ENCODE results near the gene ORAI2. TPM values are rescaled to one million over a fixed set of nuclear protein-coding genes. Genes with fewer than 3 reads are reported as not detected.

ORAI2 gene
- polyA plus RNA-seq, 1 of the 3 experiments (the other 2 are of a cell fraction): 85.8 TPM

- no peak overlapping the region for H3K27ac ChIP-seq (ENCODE audit: low read depth in 2 of 2, low read length in 1 of 2)
- H3K36me3 ChIP-seq (replicated peaks in 1 of 2; ENCODE audit: control insufficient read depth in 1 of 2, insufficient read depth in 2 of 2, low read length in 1 of 2): peaks cover 23 to 31% of the 10 kb centered on the region in 2 experiments
- 95% methylated on average over 7 of the region's 7 CpGs for WGBS (ENCODE audit: low lambda C conversion rate)
- CTCF ChIA-PET: interaction anchor here (0.8 to 3.6 kb wide), 9 partner anchors 10 to 187 kb away, joined by 3 to 19 read pairs (median 5); no protein-coding TSS in a partner anchor
- peak overlapping the region; percentile 86 to 99 for H3K4me3 ChIP-seq (ENCODE audit: low read depth in 2 of 2, low read length in 1 of 2)
- H3K9me2 ChIP-seq: no peaks in the 10 kb centered on the region
- POLR2A ChIA-PET: interaction anchor here (1.2 to 2.6 kb wide), 4 partner anchors 11 to 181 kb away, joined by 3 to 12 read pairs (median 4); no protein-coding TSS in a partner anchor
- H3F3A ChIP-seq (replicated peaks; ENCODE audit: insufficient read depth): peaks cover 5% of the 10 kb centered on the region
- TF ChIP-seq REST (IDR thresholded peaks at IDR 0.05; ENCODE audit: low read depth, low read length): no peak
- no peak for TF ChIP-seq USF1 (IDR thresholded peaks at IDR 0.05; ENCODE audit: borderline replicate concordance, low read depth)
- DNase-seq: no peak
- no peaks in the 10 kb centered on the region for H3K27me3 ChIP-seq (ENCODE audit: insufficient read depth)
- peak overlapping the region; percentile 90; the same call in 1 of the 2 replicates for H3K9ac ChIP-seq
- H3K4me1 ChIP-seq (ENCODE audit: control insufficient read depth in 1 of 2, insufficient read depth in 2 of 2, low read depth in 1 of 2, low read length in 1 of 2): peaks cover 5 to 11% of the 10 kb centered on the region in 2 experiments; a peak in 2 of 4 replicates
- no peak overlapping the region for H2AFZ ChIP-seq (ENCODE audit: low read depth)
- H3K9me3 ChIP-seq: no peaks in the 10 kb centered on the region
- H4K20me1 ChIP-seq (ENCODE audit: insufficient read depth): peaks cover 4% of the 10 kb centered on the region; the same call in 1 of the 2 replicates
- peaks cover 49% of the 10 kb centered on the region for H3K79me2 ChIP-seq (ENCODE audit: insufficient read depth)
- H3K4me2 ChIP-seq: peak overlapping the region; percentile 89
Observed at GRCh38 chr7:102466097-102466496, 32.7 kb downstream of the ORAI2 start.

GRCh38 chr7:102467581-102468477, 34.5 kb downstream of the ORAI2 start:
- Histone ChIP-seq H3K36me3 (replicated peaks in 1 of 2; ENCODE audit: control insufficient read depth in 1 of 2, insufficient read depth in 2 of 2, low read length in 1 of 2) (peaks cover 28 to 45% of the 10 kb centered on the region in 2 experiments), H2AFZ (ENCODE audit: low read depth) (no peak overlapping the region), H3K4me1 (ENCODE audit: control insufficient read depth in 1 of 2, insufficient read depth in 2 of 2, low read depth in 1 of 2, low read length in 1 of 2) (peaks cover 5 to 11% of the 10 kb centered on the region in 2 experiments; a peak in 2 of 4 replicates), H3K4me2 (no peak overlapping the region), H3K9me3 (no peaks in the 10 kb centered on the region), H3K27ac (ENCODE audit: low read depth in 2 of 2, low read length in 1 of 2) (no peak overlapping the region; a peak in 1 of 4 replicates), H3K9ac (no peak overlapping the region), H4K20me1 (ENCODE audit: insufficient read depth) (peaks cover 4% of the 10 kb centered on the region; the same call in 1 of the 2 replicates), H3F3A (replicated peaks; ENCODE audit: insufficient read depth) (peaks cover 5% of the 10 kb centered on the region), H3K9me2 (no peaks in the 10 kb centered on the region), H3K4me3 (ENCODE audit: low read depth in 2 of 2, low read length in 1 of 2) (no peak overlapping the region), H3K27me3 (ENCODE audit: insufficient read depth) (no peaks in the 10 kb centered on the region), H3K79me2 (ENCODE audit: insufficient read depth) (peaks cover 32% of the 10 kb centered on the region)
- ChIA-PET CTCF (interaction anchor here (0.6 to 3.6 kb wide), 9 partner anchors 11 to 63 kb away, joined by 3 to 19 read pairs (median 4); no protein-coding TSS in a partner anchor), POLR2A (interaction anchor here (1.3 kb wide), 1 partner anchor 183 kb away, joined by 4 read pairs; no protein-coding TSS in a partner anchor)
- DNase-seq: no peak
- 90% methylated on average over 21 of the region's 24 CpGs for WGBS (ENCODE audit: low lambda C conversion rate)
- TF ChIP-seq USF1 (IDR thresholded peaks at IDR 0.05; ENCODE audit: borderline replicate concordance, low read depth): no peak
- no peak for TF ChIP-seq SIN3A (IDR thresholded peaks at IDR 0.05; ENCODE audit: borderline replicate concordance, low read depth, low read length)
- no peak for TF ChIP-seq PBX3 (IDR thresholded peaks at IDR 0.05)
- TF ChIP-seq POLR2AphosphoS5 (IDR thresholded peaks at IDR 0.05; ENCODE audit: low read depth, low read length): no peak
- TF ChIP-seq EP300 (IDR thresholded peaks at IDR 0.05; ENCODE audit: borderline replicate concordance in 1 of 2, low read depth in 1 of 2, low read length in 1 of 2): no peak
- TF ChIP-seq SMC3 (IDR thresholded peaks at IDR 0.05; ENCODE audit: low read depth, low read length): no peak
- no peak for TF ChIP-seq TEAD4 (IDR thresholded peaks at IDR 0.05; ENCODE audit: borderline replicate concordance, insufficient read depth)
- TF ChIP-seq CTCF (IDR thresholded peaks at IDR 0.05): no peak
- no peak for TF ChIP-seq MXI1 (IDR thresholded peaks at IDR 0.05; ENCODE audit: low read depth, low read length)
- TF ChIP-seq FOXM1 (IDR thresholded peaks at IDR 0.05; ENCODE audit: low read depth): no peak
- TF ChIP-seq MAX (IDR thresholded peaks at IDR 0.05; ENCODE audit: low read depth): no peak
- TF ChIP-seq MEF2A (IDR thresholded peaks at IDR 0.05; ENCODE audit: borderline replicate concordance, low read depth): no peak

Data from SK-N-SH (cell line).